ENCODE results near the gene MUC5AC.
"Not testable (repeated sequence)": the region's sequence is repeated elsewhere in the genome, so short reads cannot be mapped to it uniquely, and the experiment has no call there.

MUC5AC gene, protein sequence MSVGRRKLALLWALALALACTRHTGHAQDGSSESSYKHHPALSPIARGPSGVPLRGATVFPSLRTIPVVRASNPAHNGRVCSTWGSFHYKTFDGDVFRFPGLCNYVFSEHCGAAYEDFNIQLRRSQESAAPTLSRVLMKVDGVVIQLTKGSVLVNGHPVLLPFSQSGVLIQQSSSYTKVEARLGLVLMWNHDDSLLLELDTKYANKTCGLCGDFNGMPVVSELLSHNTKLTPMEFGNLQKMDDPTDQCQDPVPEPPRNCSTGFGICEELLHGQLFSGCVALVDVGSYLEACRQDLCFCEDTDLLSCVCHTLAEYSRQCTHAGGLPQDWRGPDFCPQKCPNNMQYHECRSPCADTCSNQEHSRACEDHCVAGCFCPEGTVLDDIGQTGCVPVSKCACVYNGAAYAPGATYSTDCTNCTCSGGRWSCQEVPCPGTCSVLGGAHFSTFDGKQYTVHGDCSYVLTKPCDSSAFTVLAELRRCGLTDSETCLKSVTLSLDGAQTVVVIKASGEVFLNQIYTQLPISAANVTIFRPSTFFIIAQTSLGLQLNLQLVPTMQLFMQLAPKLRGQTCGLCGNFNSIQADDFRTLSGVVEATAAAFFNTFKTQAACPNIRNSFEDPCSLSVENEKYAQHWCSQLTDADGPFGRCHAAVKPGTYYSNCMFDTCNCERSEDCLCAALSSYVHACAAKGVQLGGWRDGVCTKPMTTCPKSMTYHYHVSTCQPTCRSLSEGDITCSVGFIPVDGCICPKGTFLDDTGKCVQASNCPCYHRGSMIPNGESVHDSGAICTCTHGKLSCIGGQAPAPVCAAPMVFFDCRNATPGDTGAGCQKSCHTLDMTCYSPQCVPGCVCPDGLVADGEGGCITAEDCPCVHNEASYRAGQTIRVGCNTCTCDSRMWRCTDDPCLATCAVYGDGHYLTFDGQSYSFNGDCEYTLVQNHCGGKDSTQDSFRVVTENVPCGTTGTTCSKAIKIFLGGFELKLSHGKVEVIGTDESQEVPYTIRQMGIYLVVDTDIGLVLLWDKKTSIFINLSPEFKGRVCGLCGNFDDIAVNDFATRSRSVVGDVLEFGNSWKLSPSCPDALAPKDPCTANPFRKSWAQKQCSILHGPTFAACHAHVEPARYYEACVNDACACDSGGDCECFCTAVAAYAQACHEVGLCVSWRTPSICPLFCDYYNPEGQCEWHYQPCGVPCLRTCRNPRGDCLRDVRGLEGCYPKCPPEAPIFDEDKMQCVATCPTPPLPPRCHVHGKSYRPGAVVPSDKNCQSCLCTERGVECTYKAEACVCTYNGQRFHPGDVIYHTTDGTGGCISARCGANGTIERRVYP (N-terminal part only)

DNA sequence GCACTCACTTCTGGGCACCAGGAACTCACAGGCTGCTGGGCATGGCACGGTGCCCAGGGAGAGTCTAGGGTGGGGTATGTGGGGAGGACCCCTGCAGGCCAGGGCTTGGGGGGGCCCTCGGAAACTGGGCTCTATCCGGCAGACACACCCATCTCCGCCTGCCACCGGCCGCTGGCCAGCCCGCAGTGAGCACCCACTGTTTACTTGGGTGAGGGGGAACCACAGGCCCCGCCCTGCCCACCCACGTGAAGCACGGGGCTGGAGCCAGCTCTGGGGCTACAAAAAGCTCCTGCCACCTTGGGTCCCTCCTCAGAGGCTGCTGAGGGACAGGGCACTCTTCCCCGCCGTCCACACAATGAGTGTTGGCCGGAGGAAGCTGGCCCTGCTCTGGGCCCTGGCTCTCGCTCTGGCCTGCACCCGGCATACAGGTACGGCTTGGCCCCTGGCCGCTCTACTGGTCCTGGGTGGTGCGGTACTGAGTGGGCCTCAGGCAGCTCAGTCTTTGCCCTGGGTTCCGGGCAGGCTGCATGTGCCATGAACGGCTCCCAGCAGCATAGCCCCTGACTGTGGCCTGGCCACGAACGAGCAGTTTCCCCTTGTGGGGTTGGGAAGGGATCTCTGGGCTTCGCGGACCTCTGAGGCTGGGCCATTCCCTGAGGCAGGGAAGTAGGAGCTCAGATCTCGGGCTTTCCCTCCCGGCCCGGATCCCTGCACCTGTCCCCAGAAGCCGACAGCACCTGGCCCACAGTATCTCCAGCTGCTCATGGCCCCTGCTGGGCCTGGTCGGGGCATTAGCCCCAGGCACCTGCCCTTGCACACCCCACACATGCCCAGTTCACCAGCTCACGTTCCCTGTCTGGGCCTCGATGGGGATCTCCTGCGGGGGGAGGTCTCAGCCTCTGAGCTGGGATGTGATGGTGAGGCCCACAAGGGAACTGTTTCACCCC lies at the start of gene MUC5AC:
MUC5AC (plus strand) TSS at position 309 of the 947 bp plus-strand sequence; CDS start at position 356, 47 bp downstream.
- DNase-seq (ENCODE audit: low read depth), result no peak

DNA sequence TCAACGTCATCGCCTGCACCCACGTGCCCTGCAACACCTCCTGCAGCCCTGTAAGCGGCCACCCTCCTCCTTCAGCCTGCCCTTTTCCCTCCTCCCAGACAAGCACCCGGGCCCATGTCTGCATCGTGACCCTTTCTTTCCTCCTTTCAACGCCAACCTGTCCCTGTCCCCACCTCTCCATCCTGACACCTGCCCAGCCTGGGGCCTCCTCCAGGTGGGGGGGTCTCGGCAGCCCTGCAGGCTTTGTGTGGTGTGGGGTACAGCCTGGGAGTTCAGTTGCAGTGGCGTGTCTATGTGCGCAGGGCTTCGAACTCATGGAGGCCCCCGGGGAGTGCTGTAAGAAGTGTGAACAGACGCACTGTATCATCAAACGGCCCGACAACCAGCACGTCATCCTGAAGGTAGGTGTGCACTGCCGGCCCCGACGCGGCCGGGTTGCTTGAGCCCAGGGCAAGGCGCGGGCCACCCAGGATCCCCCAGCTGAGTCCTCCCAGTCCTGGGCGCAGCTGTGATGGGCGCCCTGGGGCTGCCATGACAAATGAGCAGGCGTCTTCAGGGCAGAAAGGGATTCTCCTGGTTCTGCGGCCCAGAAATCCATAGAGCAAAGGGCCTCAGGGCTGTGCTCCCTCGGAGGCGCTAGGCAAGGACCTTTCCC lies 49.4 kb upstream of the MUC5AC start:
- no peak for DNase-seq (ENCODE audit: low read depth)

DNA sequence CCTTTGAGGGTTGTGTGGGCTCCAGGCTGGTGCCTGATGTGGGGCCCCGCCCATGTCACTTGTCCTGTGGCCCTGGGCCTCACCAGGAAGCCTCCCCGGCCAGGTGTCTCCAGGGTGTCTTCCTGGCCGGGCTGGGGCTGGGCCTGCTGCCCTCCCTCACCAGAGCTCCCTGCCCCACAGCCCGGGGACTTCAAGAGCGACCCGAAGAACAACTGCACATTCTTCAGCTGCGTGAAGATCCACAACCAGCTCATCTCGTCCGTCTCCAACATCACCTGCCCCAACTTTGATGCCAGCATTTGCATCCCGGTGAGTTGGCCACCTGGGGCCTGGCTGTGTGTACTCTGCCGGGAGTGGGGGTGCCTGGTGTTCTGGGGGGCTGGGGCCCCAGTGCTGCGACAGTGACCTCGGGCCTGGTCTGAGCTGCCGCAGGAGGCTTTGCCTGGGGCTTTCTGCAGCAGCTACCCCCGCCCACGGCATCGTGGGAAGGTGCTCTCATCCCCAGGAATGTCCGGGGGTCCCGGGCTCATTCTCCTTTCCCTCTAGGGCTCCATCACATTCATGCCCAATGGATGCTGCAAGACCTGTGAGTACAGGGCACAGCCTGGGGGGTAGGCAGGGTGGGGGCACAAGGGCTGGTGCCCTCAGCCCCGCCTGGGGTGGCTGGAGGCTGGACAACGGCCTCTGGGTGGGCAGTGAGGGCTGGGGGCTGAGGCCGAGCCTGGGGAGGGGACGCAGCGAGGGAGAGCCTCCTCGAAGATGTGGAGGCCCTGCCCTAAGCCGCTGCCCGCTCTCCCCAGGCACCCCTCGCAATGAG lies 48.4 kb upstream of the MUC5AC start:
- no peak for DNase-seq (ENCODE audit: low read depth)

DNA sequence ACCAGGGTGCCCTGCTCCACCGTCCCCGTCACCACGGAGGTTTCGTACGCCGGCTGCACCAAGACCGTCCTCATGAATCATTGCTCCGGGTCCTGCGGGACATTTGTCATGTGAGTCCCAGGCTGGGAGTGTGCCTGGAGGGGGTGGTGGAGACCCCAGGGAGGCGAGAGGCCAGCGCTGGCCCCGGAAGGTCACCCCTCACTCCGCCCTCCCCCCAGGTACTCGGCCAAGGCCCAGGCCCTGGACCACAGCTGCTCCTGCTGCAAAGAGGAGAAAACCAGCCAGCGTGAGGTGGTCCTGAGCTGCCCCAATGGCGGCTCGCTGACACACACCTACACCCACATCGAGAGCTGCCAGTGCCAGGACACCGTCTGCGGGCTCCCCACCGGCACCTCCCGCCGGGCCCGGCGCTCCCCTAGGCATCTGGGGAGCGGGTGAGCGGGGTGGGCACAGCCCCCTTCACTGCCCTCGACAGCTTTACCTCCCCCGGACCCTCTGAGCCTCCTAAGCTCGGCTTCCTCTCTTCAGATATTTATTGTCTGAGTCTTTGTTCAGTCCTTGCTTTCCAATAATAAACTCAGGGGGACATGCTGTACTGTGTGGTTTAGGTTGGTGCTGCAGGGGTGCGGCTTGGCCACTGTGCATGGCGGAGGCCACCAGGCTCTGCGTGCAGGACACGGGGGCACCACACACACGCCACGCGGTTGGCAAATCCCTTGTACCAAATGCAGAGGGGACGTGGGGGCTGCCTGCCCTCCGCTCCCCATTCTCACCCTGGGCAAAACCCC lies 47.6 kb upstream of the MUC5AC start:
- DNase-seq (ENCODE audit: low read depth), result no peak

DNA sequence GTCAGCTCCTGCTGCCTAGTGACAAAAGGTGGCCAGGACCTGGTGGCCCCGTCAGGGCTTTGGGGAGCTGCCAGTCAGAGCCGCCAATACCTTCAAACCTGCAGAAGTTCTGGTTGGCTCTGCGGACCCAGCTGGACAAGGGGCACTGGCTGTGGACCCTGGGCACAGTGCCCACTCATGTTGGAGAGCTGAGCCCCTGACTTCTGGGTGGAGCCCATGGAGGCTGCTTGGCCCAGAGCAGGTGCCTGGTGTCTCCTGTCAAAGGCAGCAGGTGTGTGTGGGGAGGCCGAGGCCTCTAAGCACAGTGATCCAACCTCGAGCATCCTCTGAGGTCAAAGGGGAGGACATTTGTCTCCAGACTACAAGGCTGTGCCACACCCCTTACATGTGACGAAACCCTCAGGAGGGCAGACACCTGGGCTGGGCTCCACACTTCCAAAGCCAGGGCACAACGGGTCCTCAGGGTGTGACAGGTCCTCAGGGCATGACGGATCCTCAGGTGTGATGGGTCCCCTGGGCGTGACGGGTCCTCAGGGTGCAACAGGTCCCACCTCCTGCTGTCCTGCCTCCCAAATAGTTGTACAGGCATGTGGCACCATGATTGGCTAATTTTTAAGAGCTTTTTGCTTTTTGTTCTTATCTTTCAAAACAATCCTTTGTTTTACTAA lies 46.1 kb upstream of the MUC5AC start:
- DNase-seq (ENCODE audit: low read depth), result no peak

DNA sequence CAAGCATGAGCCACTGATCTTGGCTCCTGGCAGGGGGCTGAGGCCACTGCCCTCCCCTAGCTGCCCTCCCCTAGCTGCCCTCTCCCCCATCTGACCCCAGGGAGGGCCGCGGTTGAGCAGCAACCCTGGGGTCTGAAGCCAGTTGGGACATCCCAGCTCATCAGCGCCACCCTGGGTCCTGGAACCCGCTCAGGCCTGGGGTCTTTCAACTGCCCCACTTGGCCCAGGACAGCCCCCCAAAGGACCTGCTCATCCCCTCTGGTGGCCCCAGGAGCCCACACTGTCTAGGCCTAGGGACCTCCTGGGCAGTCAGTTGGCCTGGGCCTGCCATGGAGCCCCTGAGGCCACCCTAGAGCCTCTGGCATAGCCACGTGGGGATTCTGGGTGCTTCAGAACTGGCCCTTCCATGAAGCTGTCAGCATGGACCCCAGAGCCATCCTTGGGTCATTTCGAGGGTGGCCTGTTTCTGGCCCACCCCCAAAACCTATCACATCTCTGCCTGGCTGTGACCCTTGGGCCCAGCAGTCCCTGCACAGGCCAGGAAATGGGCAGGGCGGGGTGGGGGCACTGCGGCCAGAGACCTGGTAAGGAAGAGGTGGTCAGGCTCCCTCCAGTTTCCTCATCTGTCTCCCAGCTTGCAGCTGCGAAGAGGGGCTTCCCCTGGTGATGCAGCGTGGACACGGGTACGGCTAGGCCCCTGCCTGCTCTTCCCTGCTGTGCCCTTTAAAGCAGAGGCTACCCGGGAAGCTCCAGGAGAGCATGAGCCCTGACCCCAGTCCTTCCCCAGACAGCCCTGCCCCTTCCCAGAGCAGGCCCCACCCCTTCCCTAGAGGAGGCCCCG lies 45.2 kb upstream of the MUC5AC start:
- no peak for DNase-seq (ENCODE audit: low read depth)

DNA sequence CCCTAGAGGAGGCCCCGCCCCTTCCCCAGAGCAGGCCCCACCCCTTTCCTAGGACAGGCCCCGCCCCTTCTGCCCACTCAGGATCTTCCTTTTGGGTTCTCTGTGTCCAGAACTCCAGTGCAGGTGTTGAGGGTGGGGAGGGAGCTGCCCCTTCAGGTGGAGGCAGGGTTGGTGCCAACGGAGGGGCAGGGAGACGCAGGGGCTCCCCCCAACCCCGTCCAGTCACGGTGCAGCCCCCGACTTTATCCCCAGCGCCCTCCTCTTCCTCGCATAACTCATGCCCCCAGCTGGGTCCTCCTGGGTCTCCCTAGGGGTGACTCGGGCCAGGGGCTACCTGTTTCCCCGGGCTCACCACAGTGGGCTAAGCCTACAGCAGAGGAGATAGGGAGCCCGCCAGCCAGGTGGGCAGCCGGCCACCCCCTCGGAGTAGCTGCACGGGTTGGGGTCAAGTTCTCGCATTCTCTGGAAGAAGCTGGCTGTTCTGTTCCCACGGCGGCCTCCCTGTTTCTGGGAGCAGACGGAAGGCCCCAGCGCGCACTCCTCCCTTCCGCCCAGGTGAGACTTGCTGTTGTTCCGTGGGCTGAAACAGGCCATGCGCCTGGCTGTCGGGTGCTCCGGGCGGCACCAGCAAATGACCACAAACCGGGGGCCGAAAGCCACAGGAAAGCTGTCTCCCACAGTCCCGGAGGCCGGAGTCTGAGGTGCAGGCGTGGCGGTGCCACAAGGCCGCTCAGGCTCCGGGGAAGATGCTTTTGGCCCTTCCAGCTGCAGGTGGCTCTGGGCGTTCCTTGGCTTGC lies 44.1 kb upstream of the MUC5AC start:
- no peak for DNase-seq (ENCODE audit: low read depth)

DNA sequence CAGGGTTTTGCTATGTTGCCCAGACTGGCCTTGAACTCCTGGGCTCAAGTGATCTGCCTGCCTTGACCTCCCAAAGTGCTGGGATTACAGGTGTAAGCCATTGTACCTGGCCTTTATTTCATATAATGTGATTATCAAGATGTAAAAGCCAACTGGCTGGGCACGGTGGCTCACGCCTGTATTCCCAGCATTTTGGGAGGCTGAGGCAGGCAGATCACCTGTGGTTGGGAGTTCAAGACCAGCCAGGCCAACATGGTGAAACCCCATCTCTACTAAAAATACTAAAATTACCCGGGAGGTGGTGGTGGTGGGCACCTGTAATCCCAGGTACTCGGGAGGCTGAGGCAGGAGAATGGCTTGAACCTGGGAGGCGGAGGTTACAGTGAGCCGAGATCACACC lies 42.5 kb upstream of the MUC5AC start:
- DNase-seq (ENCODE audit: low read depth), result not testable (repeated sequence)

DNA sequence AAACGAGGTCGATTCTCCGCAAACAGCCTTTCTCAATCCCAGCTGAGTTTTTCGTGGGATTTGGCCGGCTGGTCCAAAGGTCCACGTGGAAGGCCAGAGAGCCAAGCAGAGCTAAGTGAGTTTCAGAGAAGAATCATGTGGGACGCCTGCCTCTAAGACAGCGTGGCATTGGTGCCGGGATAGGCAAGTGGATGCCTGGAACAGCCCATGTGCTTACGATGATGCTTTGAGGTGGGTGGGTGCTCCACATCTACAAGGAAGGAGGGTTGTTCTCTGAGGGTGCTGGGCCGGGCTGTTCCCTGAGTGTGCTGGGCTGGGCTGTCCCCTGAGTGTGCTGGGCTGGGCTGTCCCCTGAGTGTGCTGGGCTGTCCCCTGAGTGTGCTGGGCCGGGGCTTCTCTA lies 41.6 kb upstream of the MUC5AC start:
- no peak for DNase-seq (ENCODE audit: low read depth)

DNA sequence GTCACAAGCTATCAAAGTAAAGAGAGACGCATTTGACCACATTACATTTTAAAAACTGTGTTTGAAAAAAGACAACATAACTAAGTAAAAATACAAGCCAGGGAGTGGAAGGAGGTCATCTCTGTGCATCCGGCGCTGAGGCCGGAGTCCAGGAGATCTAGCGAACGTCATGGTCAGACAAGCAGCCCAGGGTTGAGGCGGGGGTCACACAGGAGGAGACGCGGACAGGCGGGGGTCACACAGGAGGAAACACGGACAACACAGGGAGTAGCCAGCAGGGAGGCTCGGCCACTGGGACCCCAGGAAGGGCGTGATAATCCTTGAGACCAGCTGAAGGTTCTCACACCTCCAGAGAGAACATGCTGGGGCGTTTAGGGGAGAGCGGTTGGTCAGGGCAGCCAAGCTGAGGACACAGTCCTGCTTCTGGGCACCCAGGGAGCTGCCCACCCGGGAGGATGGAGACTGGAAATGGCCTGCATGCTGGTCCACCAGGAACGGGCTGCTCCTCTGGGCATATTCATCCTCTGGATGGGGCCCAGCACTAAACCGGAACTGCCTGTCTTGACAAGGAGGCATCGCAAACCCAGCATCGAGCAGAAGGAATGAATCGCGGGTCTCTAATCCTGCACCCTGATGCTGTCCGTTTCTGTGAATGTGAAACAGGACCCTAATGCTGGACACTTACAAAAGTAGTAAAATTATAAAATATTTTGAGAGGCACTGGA lies 40.9 kb upstream of the MUC5AC start:
- no peak for DNase-seq (ENCODE audit: low read depth)

DNA sequence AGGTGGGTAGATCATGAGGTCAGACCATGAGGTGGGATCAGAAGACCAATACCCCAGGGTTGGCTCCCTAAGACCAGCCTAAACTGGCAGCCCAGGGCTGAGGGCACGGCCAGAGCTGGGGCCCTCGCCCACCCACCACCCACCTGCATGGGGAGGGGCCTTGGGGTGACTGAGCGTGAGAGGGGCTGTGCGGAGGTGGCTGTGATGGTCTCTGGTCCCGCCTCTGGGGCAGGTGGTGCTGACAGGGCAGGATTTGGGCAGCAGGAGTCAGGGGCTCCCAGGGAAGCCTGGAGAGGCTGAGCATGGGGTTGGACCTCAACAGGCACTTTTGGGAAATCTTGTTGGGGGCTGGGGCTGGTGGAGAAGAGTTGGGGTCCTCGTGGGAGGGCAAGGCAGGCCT lies 39.8 kb upstream of the MUC5AC start:
- DNase-seq (ENCODE audit: low read depth), result no peak

DNA sequence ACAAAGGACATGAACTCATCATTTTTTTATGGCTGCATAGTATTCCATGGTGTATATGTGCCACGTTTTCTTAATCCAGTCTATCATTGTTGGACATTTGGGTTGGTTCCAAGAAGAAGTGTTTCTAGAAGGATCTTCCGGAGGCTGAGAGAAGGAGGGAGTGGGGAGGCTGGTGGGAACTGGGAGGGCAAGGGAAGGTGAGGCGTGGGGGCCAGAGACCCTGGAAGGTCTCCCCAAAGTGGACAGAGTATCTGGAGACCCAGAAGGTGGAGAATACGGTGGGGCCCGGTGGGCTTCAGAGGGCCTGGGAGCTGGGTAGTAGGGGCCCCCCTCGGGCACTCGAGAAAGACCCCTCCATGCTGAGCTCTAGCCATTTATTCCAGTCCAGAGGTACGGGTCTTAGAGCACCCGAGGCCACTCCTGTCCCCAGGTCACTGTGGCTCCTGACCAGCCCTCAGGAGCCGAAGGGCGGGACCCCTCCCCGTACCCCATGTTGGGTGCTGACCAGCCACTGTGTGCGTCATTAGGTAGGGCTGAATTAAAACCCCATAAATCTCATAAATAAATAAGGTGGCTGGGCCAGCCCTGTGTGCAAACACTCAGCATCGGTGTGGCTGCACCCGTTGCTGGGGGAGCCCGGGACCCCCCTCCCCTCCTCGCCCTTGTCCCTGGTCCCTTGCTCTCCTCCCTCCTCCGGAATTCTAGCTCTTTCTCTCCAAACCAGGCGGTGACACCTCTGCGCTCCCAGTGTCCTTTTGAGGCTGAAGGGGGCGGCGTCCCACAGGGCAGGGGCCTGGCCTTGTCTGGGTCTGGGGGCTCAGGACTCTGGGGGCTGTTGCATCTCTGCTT lies 38.8 kb upstream of the MUC5AC start:
- DNase-seq (ENCODE audit: low read depth), result no peak

DNA sequence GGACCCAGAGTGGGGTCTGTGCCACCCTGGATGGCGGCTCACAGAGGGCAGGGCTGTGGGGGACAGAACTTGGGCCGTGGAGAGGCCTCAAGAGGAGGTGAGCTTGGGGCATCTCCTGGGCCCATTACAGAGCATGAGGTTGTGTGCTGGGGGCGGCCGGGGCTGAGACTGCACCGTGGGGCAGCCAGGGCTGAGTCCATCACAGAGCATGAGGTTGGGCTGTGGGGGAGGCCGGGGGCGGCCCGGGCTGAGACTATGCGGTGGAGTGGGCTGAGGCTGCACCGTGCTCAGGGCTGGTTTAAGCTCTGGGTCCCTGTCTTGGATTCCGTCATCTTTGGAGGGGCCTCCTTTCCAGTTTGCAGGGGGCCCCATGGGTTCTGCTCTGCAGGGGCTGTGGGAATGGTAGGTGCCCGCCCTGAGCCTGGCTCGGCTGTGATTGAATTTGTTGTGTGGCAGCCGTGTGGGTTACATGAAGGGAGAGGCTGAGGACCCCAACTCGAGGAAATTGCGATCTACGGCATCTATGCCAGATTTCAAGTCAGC lies 38.1 kb upstream of the MUC5AC start:
- no peak for DNase-seq (ENCODE audit: low read depth)

DNA sequence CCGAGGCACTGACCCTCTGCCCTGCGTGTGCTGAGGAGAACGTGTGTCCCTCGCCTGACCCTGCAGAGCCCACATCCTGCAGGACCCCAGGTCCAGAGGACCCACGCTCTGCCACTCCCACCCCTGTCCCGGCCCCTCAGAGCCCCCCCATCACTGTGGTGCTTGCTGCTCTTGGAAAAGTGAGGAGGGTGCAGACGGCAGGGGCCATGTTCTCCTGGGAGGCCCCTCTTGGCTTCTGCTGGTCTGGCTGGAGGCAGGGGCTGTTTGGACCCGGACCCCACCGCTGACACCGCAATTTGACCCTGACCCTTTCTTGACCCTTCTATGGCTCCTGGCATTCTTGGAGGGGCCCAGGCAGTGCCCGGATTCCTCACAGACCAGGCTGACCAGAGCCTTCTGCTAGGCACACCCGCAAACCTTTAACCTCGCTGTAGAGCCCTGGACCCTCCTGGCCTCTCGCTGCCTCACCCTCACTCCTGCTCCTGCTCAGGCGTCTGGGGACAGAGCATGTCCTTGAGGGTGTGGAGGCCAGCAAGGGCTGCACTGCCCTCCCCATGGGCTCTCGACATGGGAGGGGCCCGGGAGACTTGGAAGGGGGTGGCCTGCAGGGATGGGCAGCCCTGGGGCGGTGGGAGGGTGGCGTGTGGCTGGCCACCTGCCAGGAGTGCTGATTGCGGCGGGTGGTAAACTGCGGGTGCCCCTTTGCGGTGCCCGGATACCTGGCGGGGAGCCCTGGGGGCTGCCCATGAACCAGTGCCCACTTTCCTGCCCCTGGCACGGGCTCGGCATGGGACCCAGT lies 37.0 kb upstream of the MUC5AC start:
- DNase-seq (ENCODE audit: low read depth), result no peak

Measured in stimulated activated CD8-positive, alpha-beta memory T cell treated with anti-CD3 and anti-CD28 coated beads, Interleukin-15, amount 100 ng/mL, for 1 hour (primary cell).